KMS-11 (cell line): ENCODE measurements around the gene RTF2.

ENCODE experiments used
- H2AFZ ChIP-seq: fragments of 200-600 bp; sonication (generic); 2 replicates; pipeline ENCODE4 v1.6.1; 2016; ENCODE audit warnings: antibody characterized with exemption, mixed run types, low read depth
- H3K27ac ChIP-seq: fragments of 200-600 bp; sonication (generic); 2 replicates; pipeline ENCODE4 v1.6.1; 2016; ENCODE audit warnings: mild to moderate bottlenecking, mixed run types
- H3K27me3 ChIP-seq: fragments of 200-600 bp; sonication (generic); 2 replicates; pipeline ENCODE4 v1.6.1; 2017; ENCODE audit warnings: mild to moderate bottlenecking, low read depth, mixed run types, moderate library complexity; ENCODE audit not compliant: insufficient read depth
- H3K36me3 ChIP-seq: fragments of 200-600 bp; sonication (generic); 2 replicates; pipeline ENCODE4 v1.6.1; 2017; ENCODE audit warnings: mild to moderate bottlenecking, mixed run types; ENCODE audit not compliant: insufficient read depth
- H3K4me1 ChIP-seq: fragments of 200-600 bp; sonication (generic); 2 replicates; pipeline ENCODE4 v1.6.1; 2016; ENCODE audit warnings: mild to moderate bottlenecking, low read depth, mixed run types; ENCODE audit not compliant: poor library complexity, severe bottlenecking
- H3K4me2 ChIP-seq: fragments of 200-600 bp; sonication (generic); 2 replicates; pipeline ENCODE4 v1.7.0; 2016; ENCODE audit warnings: mild to moderate bottlenecking, mixed run types
- H3K4me3 ChIP-seq: fragments of 200-600 bp; sonication (generic); IDR thresholded peaks from 2 replicates; pipeline ENCODE4 v1.6.1; 2017; ENCODE audit warnings: low read depth, low read length, mixed read lengths; ENCODE audit not compliant: insufficient read depth
- H3K79me2 ChIP-seq: fragments of 200-600 bp; sonication (generic); 2 replicates; pipeline ENCODE4 v1.6.1; 2016; ENCODE audit warnings: low read depth, mixed run types; ENCODE audit not compliant: insufficient read depth
- H3K9ac ChIP-seq: fragments of 200-600 bp; sonication (generic); 2 replicates; pipeline ENCODE4 v1.6.1; 2016; ENCODE audit warnings: mild to moderate bottlenecking, mixed run types
- H4K20me1 ChIP-seq: fragments of 200-600 bp; sonication (generic); 2 replicates; pipeline ENCODE4 v1.6.1; 2016; ENCODE audit warnings: mild to moderate bottlenecking, mixed run types; ENCODE audit not compliant: insufficient read depth
- TF ChIP-seq, protein P1 (sequence below): fragments of 200-600 bp; sonication (generic); conservative IDR thresholded peaks from 2 replicates; pipeline ENCODE4 v1.6.1; 2017; ENCODE audit warnings: low read depth, mild to moderate bottlenecking, antibody characterized with exemption, low read length, moderate library complexity, mixed read lengths

RTF2 gene

DNA sequence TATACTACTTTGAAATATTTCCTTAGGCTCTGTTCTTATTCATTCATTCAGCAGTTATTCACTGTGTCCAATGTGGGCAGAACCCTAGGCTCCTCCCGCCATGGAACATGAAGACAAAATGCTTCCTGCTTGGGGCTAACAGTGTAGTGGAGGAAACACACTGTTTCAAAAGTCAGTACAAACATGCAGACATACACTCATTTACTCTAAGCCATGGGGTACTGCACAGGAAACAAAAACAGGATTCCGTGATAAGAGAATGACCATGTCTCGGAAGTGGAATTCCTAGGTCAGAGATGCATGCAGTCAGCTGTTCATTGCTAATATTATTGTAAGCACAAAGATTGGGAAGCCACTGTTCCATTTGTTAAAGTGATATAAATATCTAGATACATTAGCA is 37.7 kb downstream of the RTF2 start:
- H2AFZ ChIP-seq = no peak overlapping the region
- no peaks in the 10 kb centered on the region for H3K27me3 ChIP-seq
- H3K27ac ChIP-seq = no peak overlapping the region
- no peaks in the 10 kb centered on the region for H3K4me1 ChIP-seq
- no peaks in the 10 kb centered on the region for H3K36me3 ChIP-seq
- no peak overlapping the region for H3K9ac ChIP-seq
- no peaks in the 10 kb centered on the region for H3K79me2 ChIP-seq
- no peak overlapping the region for H3K4me3 ChIP-seq
- no peaks in the 10 kb centered on the region for H4K20me1 ChIP-seq
- TF ChIP-seq, protein P1, sequence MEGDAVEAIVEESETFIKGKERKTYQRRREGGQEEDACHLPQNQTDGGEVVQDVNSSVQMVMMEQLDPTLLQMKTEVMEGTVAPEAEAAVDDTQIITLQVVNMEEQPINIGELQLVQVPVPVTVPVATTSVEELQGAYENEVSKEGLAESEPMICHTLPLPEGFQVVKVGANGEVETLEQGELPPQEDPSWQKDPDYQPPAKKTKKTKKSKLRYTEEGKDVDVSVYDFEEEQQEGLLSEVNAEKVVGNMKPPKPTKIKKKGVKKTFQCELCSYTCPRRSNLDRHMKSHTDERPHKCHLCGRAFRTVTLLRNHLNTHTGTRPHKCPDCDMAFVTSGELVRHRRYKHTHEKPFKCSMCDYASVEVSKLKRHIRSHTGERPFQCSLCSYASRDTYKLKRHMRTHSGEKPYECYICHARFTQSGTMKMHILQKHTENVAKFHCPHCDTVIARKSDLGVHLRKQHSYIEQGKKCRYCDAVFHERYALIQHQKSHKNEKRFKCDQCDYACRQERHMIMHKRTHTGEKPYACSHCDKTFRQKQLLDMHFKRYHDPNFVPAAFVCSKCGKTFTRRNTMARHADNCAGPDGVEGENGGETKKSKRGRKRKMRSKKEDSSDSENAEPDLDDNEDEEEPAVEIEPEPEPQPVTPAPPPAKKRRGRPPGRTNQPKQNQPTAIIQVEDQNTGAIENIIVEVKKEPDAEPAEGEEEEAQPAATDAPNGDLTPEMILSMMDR = no peak
- no peak overlapping the region for H3K4me2 ChIP-seq

DNA sequence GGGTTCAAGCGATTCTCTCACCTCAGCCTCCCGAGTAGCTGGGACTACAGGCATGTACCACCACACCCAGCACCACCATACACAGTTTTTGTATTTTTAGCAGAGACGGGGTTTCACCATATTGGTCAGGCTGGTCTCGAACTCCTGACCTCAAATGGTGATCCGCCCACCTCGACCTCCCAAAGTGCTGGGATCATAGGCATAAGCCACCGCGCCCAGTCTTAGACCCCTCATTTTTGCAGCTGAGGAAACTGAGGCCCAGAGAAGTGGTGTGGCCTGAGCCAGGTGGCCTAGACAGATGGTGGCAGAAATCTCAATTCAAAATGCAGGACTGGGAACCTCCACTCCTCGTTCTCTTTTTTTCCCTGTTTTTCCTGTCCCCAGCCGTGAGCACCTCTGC is 43.5 kb downstream of the RTF2 start:
- TF ChIP-seq, protein P1 = no peak
- no peak overlapping the region for H2AFZ ChIP-seq
- no peak overlapping the region for H3K9ac ChIP-seq
- H3K4me3 ChIP-seq = no peak overlapping the region
- H3K27me3 ChIP-seq = no peaks in the 10 kb centered on the region
- H3K4me1 ChIP-seq = no peaks in the 10 kb centered on the region
- no peak overlapping the region for H3K4me2 ChIP-seq
- H3K36me3 ChIP-seq = no peaks in the 10 kb centered on the region
- no peak overlapping the region for H3K27ac ChIP-seq
- no peaks in the 10 kb centered on the region for H4K20me1 ChIP-seq
- H3K79me2 ChIP-seq = no peaks in the 10 kb centered on the region

- Histone ChIP-seq H3K36me3 (peaks cover 3% of the 10 kb centered on the region; the same call in 1 of the 2 replicates), H4K20me1 (no peaks in the 10 kb centered on the region), H3K9ac (no peak overlapping the region), H3K4me3 (no peak overlapping the region), H3K27me3 (no peaks in the 10 kb centered on the region), H3K27ac (no peak overlapping the region), H2AFZ (no peak overlapping the region), H3K4me1 (no peaks in the 10 kb centered on the region), H3K79me2 (no peaks in the 10 kb centered on the region), H3K4me2 (no peak overlapping the region)
- TF ChIP-seq, protein P1 = no peak
Observed at GRCh38 chr20:56513161-56514150, 45.0 kb downstream of the RTF2 start.

DNA sequence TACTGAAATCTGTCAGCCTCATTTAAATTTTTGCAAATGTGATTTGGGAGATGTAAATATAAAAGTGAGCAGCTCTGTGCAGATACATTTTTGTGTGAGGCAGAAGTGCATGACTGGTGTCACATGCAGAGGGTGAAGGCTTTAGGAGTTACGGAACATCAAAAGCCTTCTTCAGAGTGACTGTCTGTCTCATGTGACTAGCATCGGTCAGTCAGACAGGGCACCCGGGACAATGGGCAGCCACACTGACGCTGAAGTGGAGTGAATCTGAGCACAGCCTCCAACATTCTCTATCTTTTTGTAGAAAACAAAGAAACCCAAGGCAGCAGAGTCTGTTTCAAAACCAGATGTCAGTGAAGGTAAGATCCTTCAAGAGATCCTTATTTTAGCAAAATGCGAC is 48.2 kb downstream of the RTF2 start:
- TF ChIP-seq, protein P1 = no peak
- no peak overlapping the region for H3K4me3 ChIP-seq
- no peak overlapping the region for H2AFZ ChIP-seq
- no peak overlapping the region for H3K27ac ChIP-seq
- H3K79me2 ChIP-seq = no peaks in the 10 kb centered on the region
- no peaks in the 10 kb centered on the region for H3K4me1 ChIP-seq
- H3K36me3 ChIP-seq = peaks cover 14% of the 10 kb centered on the region; the same call in 1 of the 2 replicates
- no peaks in the 10 kb centered on the region for H3K27me3 ChIP-seq
- H3K9ac ChIP-seq = no peak overlapping the region
- no peak overlapping the region for H3K4me2 ChIP-seq
- H4K20me1 ChIP-seq = no peaks in the 10 kb centered on the region
